ENCODE data around the gene RRBP1.

- no peak for TF ChIP-seq MAZ (IDR thresholded peaks at IDR 0.05; ENCODE audit: borderline replicate concordance, low read depth, low read length)
- no peak for TF ChIP-seq CTCF (conservative IDR thresholded peaks at IDR 0.05; ENCODE audit: low read depth, low read length)
- no peak for TF ChIP-seq POLR2A (IDR thresholded peaks at IDR 0.05; ENCODE audit: low read depth, low read length)
- TF ChIP-seq MAFK (IDR thresholded peaks at IDR 0.05; ENCODE audit: low read depth, low read length) = no peak
- TF ChIP-seq MXI1 (IDR thresholded peaks at IDR 0.05; ENCODE audit: borderline replicate concordance, low read depth, low read length) = no peak
- no peak for TF ChIP-seq USF2 (IDR thresholded peaks at IDR 0.05; ENCODE audit: low read depth, low read length)
- no peak for TF ChIP-seq RCOR1 (IDR thresholded peaks at IDR 0.05; ENCODE audit: insufficient replicate concordance, low read length)
- no peak for TF ChIP-seq ELK1 (IDR thresholded peaks at IDR 0.05; ENCODE audit: borderline replicate concordance, low read depth, low read length)
- no peak for TF ChIP-seq RAD21 (IDR thresholded peaks at IDR 0.05; ENCODE audit: low read length)
- no peak for TF ChIP-seq SMC3 (IDR thresholded peaks at IDR 0.05; ENCODE audit: low read depth, low read length)
Measured at GRCh38 chr20:17629678-17630089, 52.4 kb downstream of the RRBP1 start.
